Stimulated activated CD4-positive, alpha-beta T cell treated with anti-CD3 and anti-CD28 coated beads, TNF-alpha, amount 100 ng/mL, for 4 hours (primary cell): ENCODE results near the gene SH3BP5.

Source experiments
- DNase-seq, 3 experiments: peaks; one replicate each; pipeline ENCODE4 v3.0.0-alpha.2; 2020; ENCODE audit warnings: low read depth in 3 of 3

Gene SH3BP5

DNA sequence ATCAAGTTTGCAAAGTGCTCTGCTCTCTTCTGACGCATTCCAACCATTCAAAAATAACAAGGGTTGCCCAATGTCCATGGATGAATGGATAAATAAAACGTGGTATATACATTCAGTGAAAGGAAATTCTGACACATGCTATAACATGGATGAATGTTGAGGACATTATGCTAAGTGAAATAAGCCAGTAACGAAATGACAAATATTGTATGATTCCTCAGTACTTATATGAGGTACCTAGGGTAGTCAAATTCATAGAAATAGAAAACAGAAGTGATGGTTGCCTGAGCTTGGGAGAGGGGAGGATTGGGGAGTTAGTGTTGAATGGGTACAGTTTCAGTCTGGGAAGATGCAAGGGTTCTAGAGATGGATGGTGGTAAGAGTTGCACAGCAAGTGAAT lies 33.9 kb downstream of the SH3BP5 start:
- DNase-seq: no peak

DNA sequence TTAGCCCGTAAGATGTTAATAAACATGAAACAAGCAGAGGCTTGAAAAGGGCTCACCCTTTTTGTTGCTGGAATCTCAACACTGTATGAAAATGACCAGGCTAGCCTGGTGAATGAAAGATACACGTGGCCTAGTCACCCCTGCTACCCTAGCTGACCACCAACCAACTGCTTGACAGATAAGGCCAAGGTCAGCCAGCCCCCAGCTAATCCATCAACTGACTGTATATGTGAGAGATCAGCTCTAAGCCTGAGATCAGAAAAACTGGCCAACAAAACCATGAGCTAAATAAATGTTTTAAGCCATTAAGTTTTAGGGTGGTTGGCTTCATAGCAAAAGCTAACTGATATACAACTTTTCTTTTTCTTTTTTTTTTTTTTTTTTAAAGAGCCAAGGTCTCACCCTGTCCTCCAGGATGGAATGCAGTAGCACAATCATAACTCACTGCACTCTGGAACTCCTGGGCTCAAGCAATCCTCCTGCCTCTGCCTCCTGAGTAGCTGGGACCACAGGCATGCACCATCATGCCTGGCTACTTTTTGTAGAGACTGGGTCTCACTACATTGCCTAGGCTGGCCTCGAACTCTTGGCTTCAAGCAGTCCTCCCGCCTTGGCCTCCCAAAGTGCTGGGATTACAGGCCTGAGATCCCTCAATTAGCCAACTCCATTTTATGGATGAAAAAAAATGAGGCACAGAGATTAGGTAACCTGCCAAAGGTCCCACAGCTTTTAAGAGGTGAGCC lies 34.6 kb downstream of the SH3BP5 start:
- no peak for DNase-seq

DNA sequence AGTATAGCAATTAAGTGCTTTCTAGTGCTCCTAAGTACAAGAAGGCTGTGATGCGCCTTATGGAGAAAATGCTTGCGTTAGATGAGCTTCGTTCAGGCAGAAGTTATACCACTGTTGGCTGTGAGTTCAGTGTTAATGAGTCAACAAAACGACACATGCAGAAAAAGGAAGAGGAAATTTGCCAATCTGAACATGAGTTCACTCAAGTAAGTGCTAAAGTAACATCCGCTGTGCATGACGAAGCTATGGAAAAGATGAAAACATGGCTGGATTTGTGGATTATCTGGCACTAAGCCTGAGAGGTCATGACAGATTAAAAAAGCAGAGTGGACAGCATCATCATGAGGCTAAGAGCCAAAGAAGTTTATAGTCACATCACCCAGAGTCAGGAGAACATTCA lies 36.9 kb downstream of the SH3BP5 start:
- DNase-seq: no peak

DNA sequence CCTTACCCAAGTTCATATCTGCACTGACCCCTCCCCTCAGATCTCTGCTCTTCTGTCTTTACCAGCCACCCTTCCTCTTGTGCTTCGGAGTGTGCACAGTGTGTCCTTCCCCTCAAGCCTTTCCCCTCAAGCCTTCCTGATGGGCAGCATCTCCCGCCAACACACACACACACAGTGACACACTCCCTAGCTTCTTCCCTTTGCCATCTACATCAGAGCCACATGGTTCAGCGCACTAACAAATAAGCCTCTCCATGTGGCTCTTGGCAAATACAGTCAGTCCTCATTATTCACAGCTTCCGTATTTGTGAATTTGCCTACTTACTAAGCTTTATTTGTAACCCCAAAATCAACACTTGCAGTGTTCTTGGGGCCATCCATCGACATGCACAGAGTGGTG lies 37.5 kb downstream of the SH3BP5 start:
- no peak for DNase-seq

DNA sequence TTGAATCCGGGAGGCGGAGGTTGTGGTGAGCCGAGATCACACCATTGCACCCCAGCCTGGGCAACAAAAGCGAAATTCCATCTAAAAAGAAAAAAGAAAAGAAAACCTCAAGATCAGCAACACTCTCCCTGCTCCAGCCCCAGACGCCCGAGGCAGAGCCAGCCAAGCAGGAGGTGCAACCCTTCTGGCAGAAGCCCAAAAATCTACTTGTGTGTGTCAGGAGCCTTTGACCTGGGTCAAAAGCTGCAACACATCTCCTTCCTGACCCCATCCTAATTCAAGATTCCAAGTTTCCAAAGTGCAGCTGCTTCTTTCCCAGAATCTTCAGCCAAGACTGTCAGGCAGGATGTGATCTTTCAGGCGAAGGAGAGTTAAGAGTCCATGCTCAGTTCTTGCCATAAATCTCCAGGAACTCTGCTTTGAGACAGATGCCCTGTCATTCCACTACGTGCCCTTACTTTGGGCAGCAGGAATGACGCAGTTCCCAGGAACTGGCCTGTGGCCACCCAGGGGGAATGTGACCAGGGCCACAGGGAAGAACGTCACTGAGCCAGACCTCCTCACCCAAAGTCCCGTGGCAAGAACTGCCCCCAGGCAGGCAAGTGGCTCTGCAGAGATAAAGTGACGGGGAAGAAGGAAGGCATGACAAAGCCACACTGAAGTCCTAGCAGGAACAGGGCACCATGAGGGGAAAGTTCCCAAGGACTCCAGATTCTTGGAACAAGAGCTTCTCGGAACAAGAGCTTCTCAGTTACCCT lies 39.4 kb downstream of the SH3BP5 start:
- no peak for DNase-seq

DNA sequence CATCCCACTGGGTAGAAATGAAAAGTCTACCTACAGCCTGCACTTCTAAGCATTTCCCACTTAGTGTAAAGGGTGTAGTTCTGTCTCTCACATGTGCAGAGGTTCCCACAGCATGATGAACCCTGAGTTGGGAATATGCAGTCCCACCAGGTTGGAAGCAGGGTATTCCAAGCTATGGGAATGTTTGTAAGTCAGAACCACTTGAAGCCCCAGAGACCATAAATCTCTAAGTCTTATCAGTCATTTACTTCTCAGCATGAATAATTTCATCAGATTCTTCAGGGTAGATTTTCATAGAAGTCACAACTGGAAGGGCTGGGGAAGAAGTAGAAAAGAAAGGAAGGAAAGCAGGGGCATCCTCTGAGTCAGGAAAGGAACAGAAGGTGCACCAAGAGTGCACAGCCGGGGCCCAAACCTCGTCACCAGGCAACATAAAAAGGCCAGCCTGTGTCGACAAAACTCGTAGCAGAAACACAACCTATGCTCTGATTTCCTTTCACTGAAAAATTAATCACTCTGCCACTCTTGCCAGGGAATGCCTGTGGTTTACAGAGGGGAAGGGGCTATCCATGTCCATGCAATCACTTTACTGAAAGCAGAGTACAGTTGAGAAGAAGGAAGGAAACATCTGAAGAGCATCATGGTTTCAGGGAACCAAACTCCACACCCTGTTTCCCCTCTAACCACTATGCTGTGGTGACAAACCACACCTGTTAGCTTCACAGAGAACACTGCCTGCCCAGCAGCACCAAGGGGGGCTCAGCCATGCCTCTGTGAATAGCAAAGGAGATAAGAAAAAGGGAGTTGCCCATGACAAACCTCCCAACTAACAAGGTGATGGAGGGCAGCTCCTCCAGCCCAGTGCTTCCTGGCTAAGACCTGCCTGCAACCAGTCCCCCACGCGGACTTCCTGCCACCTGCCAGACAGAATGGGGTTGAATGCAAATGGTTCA lies 40.5 kb downstream of the SH3BP5 start:
- peak in 1 of 3 experiments; percentile 25 for DNase-seq

DNA sequence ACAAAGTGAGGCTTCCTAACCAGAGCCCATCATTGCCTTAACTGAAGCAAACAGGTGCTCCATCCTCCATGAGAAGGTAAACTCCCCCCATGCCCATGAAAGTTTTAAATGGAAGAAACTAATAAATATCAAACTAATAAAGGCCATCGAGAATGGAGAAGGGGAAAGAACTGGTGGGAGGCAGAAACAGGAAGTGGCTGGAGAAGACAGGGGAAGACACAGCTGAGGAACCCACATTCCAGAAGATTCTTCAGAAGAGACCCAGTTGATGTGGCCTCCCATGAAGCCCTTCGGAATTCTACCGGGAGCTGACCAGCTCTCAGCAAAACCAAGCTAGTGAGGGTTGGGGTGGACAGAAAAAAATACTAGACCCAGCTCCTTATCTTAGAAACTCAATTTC lies 41.6 kb downstream of the SH3BP5 start:
- no peak for DNase-seq

DNA sequence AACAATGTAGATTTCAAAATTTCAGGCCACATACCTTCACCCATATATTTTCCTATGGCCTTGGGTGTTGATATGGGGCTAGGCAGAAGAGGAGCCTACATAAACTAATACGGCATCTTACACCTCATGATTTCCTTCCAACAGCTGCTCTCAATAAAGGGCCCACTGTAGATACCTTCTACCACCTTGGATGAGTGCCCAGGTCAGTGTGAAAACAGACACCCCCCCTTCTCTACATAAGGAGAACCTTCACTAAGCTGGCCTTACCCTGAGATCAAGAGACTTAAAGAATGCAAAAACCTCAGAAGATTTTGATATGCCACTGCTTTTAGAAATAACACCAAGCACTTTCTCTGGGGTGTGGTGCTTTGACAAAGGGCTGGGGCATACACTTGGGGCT lies 42.7 kb downstream of the SH3BP5 start:
- no peak for DNase-seq

DNA sequence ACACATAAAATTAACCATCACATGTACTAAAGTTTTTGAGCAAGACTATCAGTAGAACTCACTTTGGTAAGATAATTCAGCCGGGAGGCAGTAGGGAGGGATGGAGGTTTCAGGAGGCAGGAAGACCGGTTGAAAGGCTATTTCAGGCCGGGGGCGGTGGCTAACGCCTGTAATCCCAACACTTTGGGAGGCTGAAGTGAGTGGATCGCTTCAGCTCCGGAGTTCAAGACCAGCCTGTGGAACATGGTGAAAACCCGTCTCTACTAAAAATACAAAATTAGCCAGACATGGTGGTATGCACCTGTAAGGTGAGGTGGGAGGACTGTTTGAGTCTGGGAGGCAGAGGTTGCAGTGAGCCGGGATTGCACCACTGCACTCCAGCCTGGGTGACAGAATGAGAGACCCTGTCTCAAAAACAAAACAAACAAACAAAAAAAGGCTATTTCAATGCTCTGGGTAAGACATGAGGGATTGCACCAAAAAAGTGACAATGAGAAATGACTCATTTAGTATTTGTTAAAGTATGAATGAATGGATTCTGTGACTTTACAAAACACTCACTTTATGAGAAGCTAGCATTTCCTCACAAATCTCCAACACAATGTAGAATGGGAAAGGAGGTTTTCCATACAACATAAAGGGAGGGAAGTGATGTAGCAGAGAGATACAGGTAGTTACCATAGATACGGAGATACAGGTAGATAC lies 43.9 kb downstream of the SH3BP5 start:
- no peak for DNase-seq

DNA sequence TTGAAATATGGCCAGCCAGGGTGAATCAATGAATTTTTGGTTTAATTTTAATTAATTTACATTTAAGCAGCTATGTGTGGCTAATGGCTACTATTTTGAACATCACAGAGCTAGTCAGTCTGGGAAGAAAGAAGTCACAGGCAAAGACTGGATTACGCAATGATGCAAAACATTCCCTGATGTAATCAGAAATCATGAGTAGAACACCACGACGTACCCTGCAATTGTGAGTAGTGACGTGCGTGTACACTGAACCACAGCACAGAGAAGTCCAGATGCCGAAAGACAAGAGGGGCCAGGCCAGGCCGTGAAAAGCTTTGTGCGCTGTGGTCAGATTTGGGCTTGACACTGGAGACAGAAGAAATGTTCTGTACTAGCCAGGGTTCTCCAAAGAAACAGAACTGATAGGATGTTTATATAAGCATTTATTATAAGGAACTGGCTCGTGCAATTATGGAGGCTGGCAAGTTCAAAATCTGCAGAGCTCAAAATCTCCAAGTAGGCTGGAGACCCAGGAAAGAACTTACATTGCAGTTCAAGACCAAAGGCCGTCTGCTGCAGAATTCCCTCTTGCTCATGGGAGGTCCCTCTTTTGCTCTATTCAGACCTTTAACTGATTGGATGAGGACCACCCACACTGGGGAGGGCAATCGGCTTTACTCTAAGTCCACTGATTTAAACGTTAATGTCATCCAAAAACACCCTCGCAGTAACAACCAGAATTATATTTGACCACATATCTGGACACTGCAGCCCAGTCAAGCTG lies 44.6 kb downstream of the SH3BP5 start:
- no peak for DNase-seq

DNA sequence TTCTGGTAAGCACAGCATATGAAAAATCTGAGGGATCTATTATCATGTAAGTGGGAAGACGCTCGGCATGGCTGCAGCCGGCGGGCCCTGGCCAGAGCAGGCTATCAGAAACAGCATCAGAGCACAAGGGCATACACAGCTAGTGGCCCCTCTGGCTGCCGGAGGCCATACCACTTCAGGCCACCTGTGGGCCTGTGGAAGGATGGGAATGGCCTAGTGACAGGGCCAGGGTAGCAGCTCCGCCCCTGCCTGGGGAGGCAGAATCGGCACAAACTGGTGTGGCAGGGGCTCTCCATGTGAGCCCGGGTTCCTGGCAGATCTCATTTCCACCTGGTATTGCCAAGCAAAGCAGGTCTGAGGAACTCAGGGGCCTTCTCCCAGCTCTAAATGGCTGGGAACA lies 46.4 kb downstream of the SH3BP5 start:
- no peak for DNase-seq

DNA sequence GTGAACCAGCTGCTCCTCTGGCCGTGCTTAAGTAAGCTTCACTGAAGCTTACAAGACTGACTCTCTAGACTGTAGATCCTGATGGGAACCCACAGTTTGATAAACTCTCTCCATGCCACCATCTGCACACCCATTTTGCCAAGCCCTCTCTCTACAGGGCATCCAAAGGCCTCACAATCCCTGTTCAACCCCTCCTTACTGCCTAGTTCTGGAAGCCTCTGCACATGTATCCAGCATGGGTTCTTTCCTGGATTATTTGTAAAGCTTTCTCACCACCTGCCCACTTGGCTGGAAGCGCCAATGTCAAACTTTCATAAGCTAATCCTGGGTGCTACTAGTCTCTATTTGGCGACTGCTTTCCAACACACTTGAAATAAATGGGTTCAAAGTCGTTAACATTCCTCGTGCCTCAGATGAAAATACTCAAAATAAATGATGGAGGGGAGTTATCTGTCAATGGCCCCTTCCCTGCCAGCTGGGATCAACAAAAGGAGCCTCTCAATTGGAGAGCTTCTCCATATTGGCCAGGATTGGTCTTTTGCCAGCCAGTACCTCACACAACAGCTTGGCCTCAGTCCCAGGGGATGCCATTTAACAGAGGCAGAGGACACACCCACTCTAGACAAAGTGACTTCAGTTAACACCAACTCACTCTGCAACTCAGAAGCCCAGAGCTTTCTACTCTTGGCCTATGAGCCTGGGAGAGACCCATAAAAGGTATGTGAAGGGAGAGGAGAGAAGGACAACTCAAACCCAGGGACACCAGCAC lies 48.1 kb downstream of the SH3BP5 start:
- DNase-seq: no peak

DNA sequence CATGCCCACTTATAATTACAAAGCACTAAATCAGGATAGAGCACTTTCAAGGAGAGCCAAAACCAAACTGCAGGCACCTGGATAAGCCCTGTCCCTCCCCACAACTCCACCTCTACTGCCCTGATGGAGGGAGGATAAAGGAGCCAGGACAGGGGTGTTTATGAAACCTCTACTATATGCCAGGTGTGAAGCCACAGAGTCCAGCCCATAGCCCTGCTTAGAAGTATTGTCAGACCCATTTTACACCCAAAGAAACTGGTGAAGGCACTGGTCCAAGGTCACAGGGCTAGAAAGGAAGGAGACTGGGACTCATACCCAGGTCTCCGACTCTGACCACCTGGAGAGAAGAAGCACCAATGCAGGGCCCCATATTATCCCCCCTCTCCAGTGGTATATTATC lies 48.7 kb downstream of the SH3BP5 start:
- DNase-seq: no peak

DNA sequence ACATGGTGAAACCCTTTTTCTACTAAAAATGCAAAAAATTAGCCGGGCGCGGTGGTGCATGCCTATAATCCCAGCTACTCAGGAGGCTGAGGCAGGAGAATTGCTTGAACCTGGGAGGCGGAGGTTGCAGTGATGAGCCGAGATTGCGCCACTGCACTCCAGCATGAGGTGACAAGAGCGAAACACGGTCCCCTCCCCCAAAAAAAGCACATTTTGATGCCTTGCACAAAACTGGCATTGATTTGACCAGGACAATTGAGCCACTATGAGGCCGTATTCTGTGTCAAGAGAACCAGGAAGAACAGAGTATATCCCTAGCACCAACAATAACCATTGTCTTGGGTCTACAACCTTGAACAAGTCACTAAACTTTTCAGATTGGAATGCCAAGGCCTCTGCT lies 50.6 kb downstream of the SH3BP5 start:
- DNase-seq: no peak

DNA sequence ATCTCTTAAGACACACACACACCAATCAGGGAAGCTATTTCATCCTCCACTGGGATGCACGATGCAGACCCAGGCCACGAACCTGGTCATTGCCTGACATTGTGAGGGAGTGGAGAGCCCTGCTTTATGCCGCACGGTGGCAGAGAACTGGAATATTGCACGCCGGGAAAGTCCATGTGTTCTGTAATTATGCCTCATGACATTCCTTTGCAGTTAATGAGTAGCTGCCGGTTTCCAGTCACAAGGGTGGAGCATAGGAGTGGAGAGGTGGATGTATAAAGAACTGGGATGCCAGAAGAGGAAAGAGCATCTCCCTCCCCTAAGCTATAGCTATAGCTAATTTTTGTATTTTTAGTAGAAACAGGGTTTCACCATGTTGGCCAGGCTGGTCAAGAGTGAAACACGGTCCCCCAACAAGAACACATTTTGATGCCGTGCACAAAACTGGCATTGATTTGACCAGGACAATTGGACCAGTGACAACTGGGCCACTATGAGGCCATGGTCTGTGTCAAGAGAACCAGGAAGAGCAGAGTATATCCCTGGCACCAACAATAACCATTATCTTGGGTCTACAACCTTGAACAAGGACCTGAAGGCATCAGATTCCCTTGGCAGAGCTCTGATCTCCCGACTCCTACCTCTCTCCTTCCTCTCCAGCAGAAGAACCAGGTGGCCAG lies 51.4 kb downstream of the SH3BP5 start:
- DNase-seq: no peak

DNA sequence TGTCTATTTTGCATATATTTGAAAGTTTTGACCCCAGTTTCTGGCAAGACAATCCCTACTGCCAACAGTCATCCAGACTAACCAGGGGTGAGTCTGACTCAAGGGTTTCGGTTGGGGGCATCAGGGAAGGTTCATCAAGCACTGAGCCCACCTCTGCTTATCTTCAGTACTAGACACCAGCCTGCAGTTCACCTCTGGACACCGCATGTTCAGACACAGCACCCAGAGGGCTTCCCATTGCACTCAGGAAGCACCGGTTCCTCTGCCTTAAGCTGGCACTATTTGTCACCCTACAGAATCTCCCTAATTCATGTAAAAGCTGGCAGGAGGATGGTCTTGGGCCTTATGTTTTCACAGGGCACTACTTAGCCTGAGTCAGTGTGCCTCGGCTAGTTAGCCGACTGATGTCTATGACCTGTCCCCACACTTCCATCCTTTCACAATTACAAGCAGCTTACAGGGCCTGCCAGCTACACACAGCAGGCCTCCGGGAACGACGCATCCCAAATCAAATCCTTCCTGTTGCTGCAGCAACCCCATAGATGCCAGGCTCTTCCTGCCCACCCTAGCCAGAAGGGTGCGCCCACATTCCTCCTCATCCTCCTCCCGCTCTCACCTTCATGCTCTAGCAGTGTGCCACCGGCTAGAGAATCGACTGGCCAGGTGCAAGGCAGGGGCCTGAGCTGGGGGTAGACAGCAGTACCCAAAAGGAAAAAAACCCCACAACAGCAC lies 52.5 kb downstream of the SH3BP5 start:
- DNase-seq: no peak

DNA sequence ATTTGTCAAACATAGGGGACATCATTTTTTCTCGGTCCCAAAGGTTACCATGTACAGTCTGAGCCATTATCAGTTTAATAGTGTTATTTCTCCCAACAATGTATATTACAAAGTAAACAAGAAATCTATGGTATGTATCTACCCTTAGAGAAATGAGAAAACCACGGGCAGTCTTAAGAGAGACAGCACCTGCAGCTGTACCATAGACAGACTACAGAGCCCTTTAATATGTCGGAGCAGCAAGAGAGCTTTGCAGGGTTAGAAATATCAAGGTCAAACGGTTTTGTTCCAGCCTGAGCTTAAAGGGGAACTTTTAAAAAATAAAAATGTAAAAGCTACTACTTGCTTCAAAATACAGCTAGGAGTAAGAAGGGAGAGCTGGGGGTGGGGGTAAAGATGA lies 53.2 kb downstream of the SH3BP5 start:
- DNase-seq: no peak

DNA sequence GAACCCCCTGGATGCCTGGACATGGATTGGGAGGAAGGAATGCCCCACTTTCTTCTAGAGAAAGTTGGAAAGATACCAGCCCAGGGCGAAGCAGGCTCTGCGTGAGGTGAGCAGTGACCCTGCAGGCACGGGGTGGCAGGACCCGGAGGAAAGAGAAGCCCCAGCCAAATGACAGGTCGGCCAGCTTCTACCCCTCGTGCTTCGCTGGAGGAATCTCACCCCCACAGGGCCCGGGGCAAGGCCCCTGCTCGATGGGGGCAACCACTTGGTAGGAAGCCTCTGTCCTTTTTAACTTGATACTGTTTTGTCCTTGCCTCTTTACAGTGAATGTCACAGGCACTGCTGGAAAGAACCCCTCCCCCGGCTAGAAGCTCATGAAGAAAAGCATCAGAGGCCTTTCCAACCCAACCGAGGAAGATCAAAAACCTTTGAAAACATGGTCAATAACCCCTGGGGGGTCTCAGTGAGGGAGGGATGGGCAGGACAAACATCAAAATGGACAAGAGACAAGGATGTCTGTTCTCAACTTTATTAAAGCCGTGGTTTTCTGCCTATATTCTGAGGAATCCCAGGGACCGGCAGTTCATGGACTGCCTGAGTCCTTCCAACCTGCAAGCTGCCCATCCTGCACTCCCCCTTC lies 54.4 kb downstream of the SH3BP5 start:
- no peak for DNase-seq
